Head of caudate nucleus (tissue), 42 donors: ENCODE measurements around the gene SDCBP2.

Experiments
- DNase-seq, 42 donors: peaks; one replicate each; pipeline versions ENCODE4 v3.0.0 to v3.0.0-alpha.2; 2020 to 2021; ENCODE audit warnings: mixed read lengths in 7 of 42
- intact Hi-C: fragments of 100-400 bp; cut with DNase I; formaldehyde crosslinking; loops from one replicate; pipeline ENCODE4 v1.15.0; 2022

SDCBP2 gene

GRCh38 chr20:1305712-1306111, 23.2 kb downstream of the SDCBP2 start:
- no peak for DNase-seq
- intact Hi-C loops: no loop called here

GRCh38 chr20:1304710-1305515, 24.0 kb downstream of the SDCBP2 start:
- intact Hi-C loops: no loop called here
- no peak for DNase-seq

GRCh38 chr20:1302685-1303541, 26.0 kb downstream of the SDCBP2 start:
- intact Hi-C loops: no loop called here
- no peak for DNase-seq

- intact Hi-C loops: no loop called here
- no peak for DNase-seq
Observed at GRCh38 chr20:1301031-1301529, 27.9 kb downstream of the SDCBP2 start.

GRCh38 chr20:1300083-1300840, 28.7 kb downstream of the SDCBP2 start:
- DNase-seq: no peak
- intact Hi-C loops: no loop called here

- no peak for DNase-seq
Observed at GRCh38 chr20:1299522-1299921, 29.4 kb downstream of the SDCBP2 start.

GRCh38 chr20:1298888-1299511, 29.9 kb downstream of the SDCBP2 start:
- intact Hi-C loops: no loop called here
- no peak for DNase-seq

More at GRCh38 chr20:1299522-1299921, 29.4 kb downstream of the SDCBP2 start:
- intact Hi-C loops: no loop called here

GRCh38 chr20:1298166-1298565, 30.8 kb downstream of the SDCBP2 start:
- intact Hi-C loops: no loop called here
- no peak for DNase-seq

- no peak for DNase-seq
- intact Hi-C loops: no loop called here
Observed at GRCh38 chr20:1297486-1297885, 31.5 kb downstream of the SDCBP2 start.

- no peak for DNase-seq
- intact Hi-C loops: no loop called here
Observed at GRCh38 chr20:1296922-1297321, 32.0 kb downstream of the SDCBP2 start.

GRCh38 chr20:1296117-1296610, 32.8 kb downstream of the SDCBP2 start:
- intact Hi-C loops: no loop called here
- DNase-seq: peak in 1 of 42 donors; percentile 5

GRCh38 chr20:1295276-1295930, 33.5 kb downstream of the SDCBP2 start:
- intact Hi-C loops: no loop called here
- peak in 1 of 42 donors; percentile 29 for DNase-seq

- intact Hi-C loops: no loop called here
- peak in 1 of 42 donors; percentile 30 for DNase-seq
Observed at GRCh38 chr20:1294497-1294896, 34.4 kb downstream of the SDCBP2 start.

- DNase-seq: peak in 1 of 42 donors; percentile 26
Observed at GRCh38 chr20:1293641-1294379, 35.1 kb downstream of the SDCBP2 start.

GRCh38 chr20:1292620-1293019, 36.3 kb downstream of the SDCBP2 start:
- intact Hi-C loops: no loop called here
- no peak for DNase-seq

More at GRCh38 chr20:1293641-1294379, 35.1 kb downstream of the SDCBP2 start:
- intact Hi-C loops: no loop called here

- DNase-seq: peak in 30 of 42 donors; percentile 32 to 89 (median 62)
- intact Hi-C loops: no loop called here
Observed at GRCh38 chr20:1291191-1291741, 37.7 kb downstream of the SDCBP2 start.
